Naive thymus-derived CD4-positive, alpha-beta T cell (primary cell): ENCODE measurements around the gene FLT3. TPM values are rescaled to one million over a fixed set of nuclear protein-coding genes. Genes with fewer than 3 reads are reported as not detected.
"Not testable (repeated sequence)": the region's sequence is repeated elsewhere in the genome, so short reads cannot be mapped to it uniquely, and the experiment has no call there.

Experiments
- ATAC-seq: fragments of 150-1000 bp; cut with Tn5 transposase; 2 replicates; pipeline ENCODE4 v1.10.0; 2021; ENCODE audit warnings: mild to moderate bottlenecking, moderate library complexity
- CTCF ChIA-PET: fragments of 350-600 bp; sonication (Branson Sonifier 250); formaldehyde crosslinking; loops from one replicate; lab custom pipeline; 2021; ENCODE audit warnings: antibody characterized with exemption; lab: Charles Lee
- POLR2A ChIA-PET: fragments of 350-600 bp; sonication (Branson Sonifier 250); formaldehyde crosslinking; loops from one replicate; lab custom pipeline; 2021; ENCODE audit warnings: antibody characterized with exemption, inconsistent platforms; lab: Charles Lee
- DNase-seq, 9 donors: peaks; one replicate each; pipeline versions ENCODE4 v3.0.0 to v3.0.0-alpha.2; 2020 to 2022; ENCODE audit warnings: mixed read lengths in 1 of 9
- H3K27ac ChIP-seq: one replicate; pipeline ENCODE4 v1.7.0; 2013; ENCODE audit warnings: mild to moderate bottlenecking, low read depth, low read length, moderate library complexity
- H3K27me3 ChIP-seq, 2 donors: one replicate each; pipeline ENCODE4 v1.7.0; 2013; ENCODE audit warnings: low read length in 2 of 2, mild to moderate bottlenecking in 2 of 2, moderate library complexity in 2 of 2; ENCODE audit not compliant: control insufficient read depth in 2 of 2, insufficient read depth in 2 of 2
- H3K36me3 ChIP-seq, 3 experiments: 1 replicate in 2 of 3; 2 replicates in 1 of 3; pipeline ENCODE4 v1.7.0; 2013; ENCODE audit warnings: low read length in 3 of 3, mild to moderate bottlenecking in 3 of 3, moderate library complexity in 1 of 3; ENCODE audit not compliant: insufficient read depth in 3 of 3, control insufficient read depth in 2 of 3
- H3K4me1 ChIP-seq, 2 donors: one replicate each; pipeline ENCODE4 v1.7.0; 2013; ENCODE audit warnings: low read length in 2 of 2, mild to moderate bottlenecking in 2 of 2, moderate library complexity in 1 of 2; ENCODE audit not compliant: control insufficient read depth in 2 of 2, insufficient read depth in 2 of 2
- H3K4me3 ChIP-seq: 2 replicates; pipeline ENCODE4 v1.7.0; 2013; ENCODE audit warnings: mild to moderate bottlenecking, low read length
- H3K9me3 ChIP-seq, 3 experiments: 1 replicate in 2 of 3; 2 replicates in 1 of 3; pipeline ENCODE4 v1.7.0; 2013; ENCODE audit warnings: low read length in 3 of 3; ENCODE audit not compliant: control insufficient read depth in 2 of 3
- H3K27ac Mint-ChIP-seq, 9 donors: one replicate each; pipeline ENCODE4 v1.8.0; 2020 to 2022; ENCODE audit warnings: mixed read lengths in 9 of 9, mild to moderate bottlenecking in 8 of 9, moderate library complexity in 5 of 9, inconsistent platforms in 2 of 9
- H3K27me3 Mint-ChIP-seq, 5 donors: one replicate each; pipeline ENCODE4 v1.8.0; 2021 to 2022; ENCODE audit warnings: mixed read lengths in 5 of 5, mild to moderate bottlenecking in 1 of 5
- H3K36me3 Mint-ChIP-seq, 5 donors: one replicate each; pipeline ENCODE4 v1.8.0; 2020 to 2022; ENCODE audit warnings: mixed read lengths in 5 of 5, mild to moderate bottlenecking in 3 of 5, inconsistent platforms in 1 of 5
- H3K4me1 Mint-ChIP-seq, 7 donors: one replicate each; pipeline ENCODE4 v1.8.0; 2020 to 2022; ENCODE audit warnings: mixed read lengths in 7 of 7, mild to moderate bottlenecking in 3 of 7, inconsistent platforms in 1 of 7
- H3K4me3 Mint-ChIP-seq, 10 donors: one replicate each; pipeline ENCODE4 v1.8.0; 2020 to 2022; ENCODE audit warnings: mild to moderate bottlenecking in 10 of 10, mixed read lengths in 10 of 10, moderate library complexity in 6 of 10, inconsistent platforms in 2 of 10
- H3K9me3 Mint-ChIP-seq, 11 donors: one replicate each; pipeline ENCODE4 v1.8.0; 2020 to 2022; ENCODE audit warnings: mixed read lengths in 11 of 11, mild to moderate bottlenecking in 4 of 11, inconsistent platforms in 1 of 11, moderate library complexity in 1 of 11
- intact Hi-C, 2 donors: fragments of 100-400 bp; cut with micrococcal nuclease; formaldehyde crosslinking; loops; one replicate each; pipeline ENCODE4 v1.15.1; 2023
- polyA plus RNA-seq, 2 donors: library from polyadenylated mRNA; unstranded; fragments of 300-500 nt; fragmentation: Illumina TruSeq; gene quantifications; one replicate each; pipeline ENCODE4 v1.2.3, GENCODE V29; 2021
- total RNA-seq, 6 experiments: library from RNA in 5 of 6; stranded (reverse) in 5 of 6; gene quantifications; 1 replicate in 5 of 6; 2 replicates in 1 of 6; pipeline ENCODE4 v1.2.3 and lab custom pipeline; 2021 to 2026

FLT3 gene
- total and polyA plus RNA-seq, 7 experiments from 2014 or later: 0.77 to 3.4 TPM; not detected in 5

GRCh38 chr13:28033894-28034655 lies 66.3 kb downstream of the FLT3 start:
- H3K27me3 Mint-ChIP-seq: peaks cover 2 to 52% (median 28%) of the 10 kb centered on the region in 5 donors
- intact Hi-C loops: no loop called here
- no peak overlapping the region for H3K4me3 Mint-ChIP-seq

GRCh38 chr13:28032438-28032837 lies 67.9 kb downstream of the FLT3 start:
- H3K27ac Mint-ChIP-seq, intact Hi-C loops, CTCF ChIA-PET, ATAC-seq, H3K27ac ChIP-seq, H3K4me3 ChIP-seq, DNase-seq, H3K4me3 Mint-ChIP-seq, H3K27me3 ChIP-seq, H3K36me3 ChIP-seq, H3K9me3 ChIP-seq, POLR2A ChIA-PET, H3K4me1 ChIP-seq, H3K36me3 Mint-ChIP-seq, H3K9me3 Mint-ChIP-seq: not testable (repeated sequence)
- H3K27me3 Mint-ChIP-seq: peaks cover 7 to 52% (median 28%) of the 10 kb centered on the region in 5 donors
- peaks cover 3 to 15% (median 5%) of the 10 kb centered on the region in 7 donors for H3K4me1 Mint-ChIP-seq

More at GRCh38 chr13:28033894-28034655, 66.3 kb downstream of the FLT3 start:
- ATAC-seq (no peak), DNase-seq (no peak)
- no peaks in the 10 kb centered on the region for H3K27me3 ChIP-seq
- CTCF ChIA-PET: no interaction called here
- no peaks in the 10 kb centered on the region for H3K36me3 Mint-ChIP-seq
- POLR2A ChIA-PET: no interaction called here
- H3K4me1 ChIP-seq: no peaks in the 10 kb centered on the region
- H3K27ac ChIP-seq: no peak overlapping the region
- no peak overlapping the region for H3K4me3 ChIP-seq
- no peak overlapping the region for H3K27ac Mint-ChIP-seq
- H3K9me3 ChIP-seq: no peaks in the 10 kb centered on the region
- H3K9me3 Mint-ChIP-seq: no peaks in the 10 kb centered on the region
- H3K4me1 Mint-ChIP-seq: peaks cover 0 to 9% (median 0%) of the 10 kb centered on the region in 7 donors
- no peaks in the 10 kb centered on the region for H3K36me3 ChIP-seq

- no peak overlapping the region for H3K27ac ChIP-seq
- ChIA-PET POLR2A (no interaction called here), CTCF (no interaction called here)
- ATAC-seq: peak; percentile 45
- Mint-ChIP-seq H3K4me3 (no peak overlapping the region), H3K36me3 (no peaks in the 10 kb centered on the region), H3K9me3 (no peaks in the 10 kb centered on the region), H3K27me3 (peaks cover 8 to 52% (median 28%) of the 10 kb centered on the region in 5 donors), H3K27ac (no peak overlapping the region), H3K4me1 (peaks cover 3 to 15% (median 10%) of the 10 kb centered on the region in 7 donors)
- intact Hi-C loops: no loop called here
- no peaks in the 10 kb centered on the region for H3K9me3 ChIP-seq
- no peaks in the 10 kb centered on the region for H3K36me3 ChIP-seq
- peaks cover 0 to 4% of the 10 kb centered on the region in 2 donors for H3K27me3 ChIP-seq
- H3K4me3 ChIP-seq: no peak overlapping the region
- DNase-seq: no peak
- peaks cover 0 to 3% of the 10 kb centered on the region in 2 donors for H3K4me1 ChIP-seq
Observed at GRCh38 chr13:28031896-28032288, 68.5 kb downstream of the FLT3 start.

- Histone ChIP-seq H3K27me3 (peaks cover 0 to 4% of the 10 kb centered on the region in 2 donors), H3K36me3 (no peaks in the 10 kb centered on the region), H3K27ac (no peak overlapping the region), H3K4me3 (no peak overlapping the region), H3K4me1 (peaks cover 0 to 3% of the 10 kb centered on the region in 2 donors), H3K9me3 (no peaks in the 10 kb centered on the region)
- ATAC-seq (peak; percentile 73), DNase-seq (no peak)
- no peak overlapping the region for H3K4me3 Mint-ChIP-seq
- H3K36me3 Mint-ChIP-seq: no peaks in the 10 kb centered on the region
- intact Hi-C loops: no loop called here
- H3K9me3 Mint-ChIP-seq: no peaks in the 10 kb centered on the region
- peaks cover 3 to 15% (median 10%) of the 10 kb centered on the region in 7 donors for H3K4me1 Mint-ChIP-seq
- no peak overlapping the region for H3K27ac Mint-ChIP-seq
- ChIA-PET CTCF (interaction anchor here (0.7 kb wide), 1 partner anchor 863 kb away, joined by 5 read pairs; no protein-coding TSS in a partner anchor), POLR2A (no interaction called here)
- peaks cover 8 to 47% (median 28%) of the 10 kb centered on the region in 5 donors for H3K27me3 Mint-ChIP-seq
Observed at GRCh38 chr13:28031220-28031895, 69.0 kb downstream of the FLT3 start.

GRCh38 chr13:28027607-28028364 lies 72.6 kb downstream of the FLT3 start:
- no peaks in the 10 kb centered on the region for H3K36me3 Mint-ChIP-seq
- H3K4me1 ChIP-seq: peaks cover 0 to 3% of the 10 kb centered on the region in 2 donors
- no peak overlapping the region for H3K4me3 ChIP-seq
- ATAC-seq (no peak), DNase-seq (peak in 2 of 9 donors; percentile 5 to 11)
- H3K9me3 ChIP-seq: no peaks in the 10 kb centered on the region
- ChIA-PET POLR2A (no interaction called here), CTCF (no interaction called here)
- H3K4me3 Mint-ChIP-seq: no peak overlapping the region
- peaks cover 0 to 4% of the 10 kb centered on the region in 2 donors for H3K27me3 ChIP-seq
- H3K9me3 Mint-ChIP-seq: peaks cover 0 to 1% (median 0%) of the 10 kb centered on the region in 11 donors
- no peaks in the 10 kb centered on the region for H3K36me3 ChIP-seq
- peaks cover 3 to 15% (median 10%) of the 10 kb centered on the region in 7 donors for H3K4me1 Mint-ChIP-seq
- H3K27me3 Mint-ChIP-seq: peaks cover 8 to 25% (median 15%) of the 10 kb centered on the region in 5 donors
- intact Hi-C loops: no loop called here
- H3K27ac Mint-ChIP-seq: no peak overlapping the region
- H3K27ac ChIP-seq: no peak overlapping the region

GRCh38 chr13:28027071-28027470 lies 73.3 kb downstream of the FLT3 start:
- no peak for ATAC-seq
- no peak overlapping the region for H3K27ac ChIP-seq
- no peaks in the 10 kb centered on the region for H3K36me3 ChIP-seq
- H3K27me3 ChIP-seq: peaks cover 0 to 4% of the 10 kb centered on the region in 2 donors
- H3K4me1 Mint-ChIP-seq: peaks cover 3 to 13% (median 10%) of the 10 kb centered on the region in 7 donors
- DNase-seq: no peak
- peaks cover 8 to 19% (median 11%) of the 10 kb centered on the region in 5 donors for H3K27me3 Mint-ChIP-seq
- no peak overlapping the region for H3K27ac Mint-ChIP-seq
- POLR2A ChIA-PET: no interaction called here
- intact Hi-C loops: no loop called here
- CTCF ChIA-PET: no interaction called here
- no peak overlapping the region for H3K4me3 ChIP-seq
- no peaks in the 10 kb centered on the region for H3K36me3 Mint-ChIP-seq
- no peak overlapping the region for H3K4me3 Mint-ChIP-seq
- H3K9me3 Mint-ChIP-seq: peaks cover 0 to 1% (median 0%) of the 10 kb centered on the region in 11 donors
- peaks cover 0 to 3% of the 10 kb centered on the region in 2 donors for H3K4me1 ChIP-seq
- no peaks in the 10 kb centered on the region for H3K9me3 ChIP-seq
